GM12878 (cell line): ENCODE measurements around the gene AMDHD2. TPM values are rescaled to one million over a fixed set of nuclear protein-coding genes. Genes with fewer than 3 reads are reported as not detected.

Experiments
- ATAC-seq: fragments of 200-7000 bp; cut with Tn5 transposase; 3 replicates; pipeline ENCODE4 v1.9.1; 2020; ENCODE audit warnings: mild to moderate bottlenecking, moderate library complexity
- BruUV-seq: library from RNA; stranded (reverse); fragments of 400-500 nt; replicated peaks from 2 replicates; lab custom pipeline; 2021; lab: Mats Ljungman, UMichigan
- CTCF ChIA-PET: fragments of 300-600 bp; sonication (Branson Sonifier 250); formaldehyde crosslinking; extraction: SDS; loops from one replicate; lab custom pipeline; 2021; ENCODE audit warnings: inconsistent platforms; lab: Yijun Ruan, JAX
- POLR2A ChIA-PET: fragments of 350-600 bp; formaldehyde crosslinking; extraction: SDS; loops from one replicate; lab custom pipeline; 2021; ENCODE audit warnings: inconsistent platforms; lab: Charles Lee
- RAD21 ChIA-PET: fragments of 300-600 bp; sonication (Branson Sonifier 250); formaldehyde crosslinking; loops from one replicate; lab custom pipeline; 2023; ENCODE audit warnings: antibody characterized with exemption; ENCODE audit not compliant: unreplicated experiment; lab: Charles Lee
- SMC1A ChIA-PET: fragments of 300-600 bp; sonication (Branson Sonifier 250); formaldehyde crosslinking; loops from one replicate; lab custom pipeline; 2023; ENCODE audit not compliant: unreplicated experiment, uncharacterized antibody; lab: Charles Lee
- DNase-seq: peaks from one replicate; pipeline ENCODE4 v3.0.0-alpha.2; 2011; ENCODE audit warnings: low read depth, low spot score
- FAIRE-seq: peaks from 3 replicates; lab custom pipeline; 2011; peaks lifted over from hg19 to GRCh38; lab: Jason Lieb, UNC
- H2AFZ ChIP-seq: 2 replicates; pipeline ENCODE4 v1.6.0; 2011; ENCODE audit warnings: low read depth, low read length, control low read depth; ENCODE audit not compliant: control insufficient read depth
- H3K27ac ChIP-seq: 2 replicates; pipeline ENCODE4 v1.5.1; 2011; ENCODE audit warnings: control low read depth; ENCODE audit not compliant: control insufficient read depth, insufficient read depth
- H3K27me3 ChIP-seq, 2 experiments: replicated peaks in 1 of 2; 2 replicates each; pipeline versions ENCODE4 v1.6.0 to v1.6.1; 2011; ENCODE audit warnings: low read length in 1 of 2; ENCODE audit not compliant: control insufficient read depth in 2 of 2, insufficient read depth in 2 of 2
- H3K36me3 ChIP-seq, 2 experiments: 2 replicates each; pipeline ENCODE4 v1.5.1; 2011; ENCODE audit warnings: low read length in 1 of 2; ENCODE audit not compliant: control insufficient read depth in 2 of 2, insufficient read depth in 2 of 2
- H3K4me1 ChIP-seq: 2 replicates; pipeline ENCODE4 v1.6.1; 2011; ENCODE audit warnings: mild to moderate bottlenecking, low read length, moderate library complexity, mixed read lengths; ENCODE audit not compliant: control insufficient read depth, insufficient read depth
- H3K4me2 ChIP-seq: 2 replicates; pipeline ENCODE4 v1.6.0; 2011; ENCODE audit warnings: control low read depth; ENCODE audit not compliant: control insufficient read depth, insufficient read depth
- H3K4me3 ChIP-seq: fragments of 200-600 bp; sonication (generic); 2 replicates; pipeline ENCODE4 v1.5.1; 2016
- H3K79me2 ChIP-seq: 2 replicates; pipeline ENCODE4 v1.6.0; 2011; ENCODE audit warnings: low read length; ENCODE audit not compliant: control insufficient read depth, insufficient read depth
- H3K9ac ChIP-seq: 2 replicates; pipeline ENCODE4 v1.8.0; 2011; ENCODE audit warnings: low read length, control low read depth, mixed read lengths; ENCODE audit not compliant: control insufficient read depth, insufficient read depth
- H3K9me3 ChIP-seq: replicated peaks from 3 replicates; pipeline ENCODE4 v1.5.1; 2011; ENCODE audit warnings: mild to moderate bottlenecking, low read length; ENCODE audit not compliant: control insufficient read depth, insufficient read depth
- H4K20me1 ChIP-seq: 2 replicates; pipeline ENCODE4 v1.6.0; 2011; ENCODE audit not compliant: control insufficient read depth, insufficient read depth
- KLF5 ChIP-seq: fragments of 450-650 bp; IDR thresholded peaks from 2 replicates; pipeline ENCODE4 v1.6.1; 2014; ENCODE audit warnings: mild to moderate bottlenecking; ENCODE audit not compliant: partially characterized antibody
- NR2C1 ChIP-seq: fragments of 450-650 bp; IDR thresholded peaks from 2 replicates; pipeline ENCODE4 v1.6.1; 2017; ENCODE audit warnings: antibody characterized with exemption, mild to moderate bottlenecking, moderate library complexity
- SMC3 ChIP-seq: IDR thresholded peaks from 2 replicates; pipeline ENCODE4 v1.6.1; 2011; ENCODE audit warnings: low read length, improper control_type of control experiment, borderline replicate concordance
- SUPT20H ChIP-seq: IDR thresholded peaks from 2 replicates; pipeline ENCODE4 v1.6.1; 2011; ENCODE audit warnings: low read depth, mild to moderate bottlenecking, low read length, moderate library complexity, borderline replicate concordance; ENCODE audit not compliant: control insufficient read depth
- WGBS: methylation state at CpG from one replicate; pipeline ENCODE4 v1.1.6; 2016; ENCODE audit warnings: low lambda C conversion rate; ENCODE audit not compliant: insufficient replicate concordance, insufficient coverage; ENCODE audit errors: missing lambda C conversion rate; 5-methylcytosine and 5-hydroxymethylcytosine counted together
- in situ Hi-C: fragments of 300-500 bp; cut with MboI; formaldehyde crosslinking; loops from 9 replicates; pipeline ENCODE4 v1.14.3; 2018; ENCODE audit warnings: mixed read lengths
- intact Hi-C: fragments of 100-400 bp; cut with micrococcal nuclease; formaldehyde crosslinking; loops from one replicate; pipeline ENCODE4 v1.14.2; 2022; ENCODE audit not compliant: unreplicated experiment
- polyA plus RNA-seq, 11 experiments: library from polyadenylated mRNA; depleted of rRNA in 4 of 11; unstranded in 6 of 11; stranded (reverse) in 5 of 11; fragments of >200 nt; fragmentation: Nextera tagmentation in 4 of 11; fragmentation: Illumina TruSeq in 1 of 11; extraction: Ambion mirVana in 4 of 11; extraction: Trizol in 1 of 11; gene quantifications; 1 replicate in 1 of 11; 2 replicates in 10 of 11; pipeline versions ENCODE4 v1.2.1 to v1.2.3, GENCODE V29; 2011 to 2016; ENCODE audit warnings: inconsistent platforms in 2 of 11, missing spikeins in 2 of 11, low read depth in 1 of 11
- total RNA-seq, 4 experiments: library from RNA; depleted of rRNA in 3 of 4; stranded (reverse); fragments of >200 nt in 3 of 4; fragmentation: Illumina TruSeq in 1 of 4; extraction: Trizol in 1 of 4; gene quantifications; 2 replicates each; pipeline versions ENCODE4 v1.2.1 to v1.2.3, GENCODE V29; 2013 to 2021
- TF ChIP-seq, protein P1 (sequence below): fragments of 450-650 bp; IDR thresholded peaks from 2 replicates; pipeline ENCODE4 v1.6.1; 2016; ENCODE audit warnings: mild to moderate bottlenecking
- TF ChIP-seq, protein P2 (sequence below): fragments of 150-350 bp; IDR thresholded peaks from 2 replicates; pipeline ENCODE4 v1.6.1; 2016; ENCODE audit warnings: low read depth, low read length
- TF ChIP-seq, protein P3 (sequence below): IDR thresholded peaks from 2 replicates; pipeline ENCODE4 v1.6.1; 2011; ENCODE audit warnings: borderline replicate concordance, low read depth, mild to moderate bottlenecking, moderate library complexity, mixed read lengths, low read length; ENCODE audit not compliant: insufficient read depth; ENCODE audit errors: extremely low read length

AMDHD2 gene
- total and polyA plus RNA-seq, 10 of the 15 experiments (the other 5 are each of a cell fraction or from before 2014, with no cell fraction given) = 0.60 to 41.8 (median 24.3) TPM; not detected in 1

DNA sequence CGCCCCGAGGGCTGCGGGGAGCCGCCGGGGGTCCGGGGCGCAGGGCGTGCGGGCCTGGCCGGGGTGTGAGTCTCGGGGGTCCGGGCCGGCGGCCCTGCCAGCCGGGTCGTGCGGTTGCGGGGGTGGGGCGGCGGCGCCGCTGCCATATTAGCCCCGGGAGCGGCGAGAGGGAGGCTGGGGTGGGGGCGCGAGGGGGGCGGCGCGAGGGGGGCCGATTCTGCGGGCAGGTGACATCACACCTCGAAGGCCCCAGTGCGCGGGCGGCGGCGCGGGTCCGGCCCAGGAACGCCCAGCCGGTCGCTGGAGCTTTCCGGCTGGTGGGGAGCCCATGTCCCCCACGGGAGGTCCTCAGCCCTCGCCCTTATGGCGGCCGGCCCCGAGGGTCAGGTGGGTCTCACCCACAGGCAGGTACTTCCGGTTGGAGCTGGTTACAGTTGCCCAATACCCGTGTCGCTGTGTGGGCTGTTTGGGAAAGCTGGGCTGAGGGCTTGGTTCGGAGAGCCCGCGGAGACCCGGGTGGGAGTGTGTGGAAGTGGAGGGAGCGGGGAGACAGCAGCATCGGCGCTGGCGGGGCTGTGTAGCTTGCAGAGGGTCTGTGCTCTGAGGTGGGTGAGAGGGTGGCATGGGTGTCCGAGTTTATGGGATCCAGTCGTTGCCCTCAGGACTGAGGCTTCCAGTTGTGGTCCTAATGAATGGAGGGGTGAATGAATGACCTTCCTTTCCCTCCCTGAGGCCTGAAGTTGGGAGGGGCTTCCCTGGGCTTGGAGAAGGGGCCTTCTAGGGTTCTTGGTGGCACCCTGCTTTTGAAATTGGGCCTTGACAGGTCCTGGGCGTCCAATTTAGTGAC is 5.6 kb upstream of the AMDHD2 start:
- Histone ChIP-seq H3K79me2 (peaks cover 56% of the 10 kb centered on the region), H3K9me3 (no peaks in the 10 kb centered on the region), H3K9ac (peak overlapping the region; percentile 93), H3K4me3 (peak overlapping the region; percentile 75), H3K27me3 (no peaks in the 10 kb centered on the region), H3K36me3 (peaks cover 6 to 13% of the 10 kb centered on the region in 2 experiments; a peak in 3 of 4 replicates), H2AFZ (no peak overlapping the region), H4K20me1 (peaks cover 6% of the 10 kb centered on the region; the same call in 1 of the 2 replicates), H3K4me2 (peak overlapping the region; percentile 64), H3K27ac (peak overlapping the region; percentile 84)
- under 1% methylated on average over 26 of the region's 63 CpGs for WGBS
- TSS peak; percentile 65 for BruUV-seq
- ATAC-seq (peak; percentile 9), DNase-seq (no peak)
- RAD21 ChIA-PET = interaction anchor here (0.6 kb wide), 1 partner anchor 46 kb away, joined by 3 read pairs; no protein-coding TSS in a partner anchor
- POLR2A ChIA-PET = interaction anchor here (0.5 to 2.4 kb wide), 6 partner anchors 7 to 359 kb away, joined by 3 to 8 read pairs (median 4); partner anchors contain the start of genes CCNF, PDPK1 and TRAF7
- intact Hi-C loops = no loop called here
- in situ Hi-C loops = no loop called here
- TF ChIP-seq, protein P1, sequence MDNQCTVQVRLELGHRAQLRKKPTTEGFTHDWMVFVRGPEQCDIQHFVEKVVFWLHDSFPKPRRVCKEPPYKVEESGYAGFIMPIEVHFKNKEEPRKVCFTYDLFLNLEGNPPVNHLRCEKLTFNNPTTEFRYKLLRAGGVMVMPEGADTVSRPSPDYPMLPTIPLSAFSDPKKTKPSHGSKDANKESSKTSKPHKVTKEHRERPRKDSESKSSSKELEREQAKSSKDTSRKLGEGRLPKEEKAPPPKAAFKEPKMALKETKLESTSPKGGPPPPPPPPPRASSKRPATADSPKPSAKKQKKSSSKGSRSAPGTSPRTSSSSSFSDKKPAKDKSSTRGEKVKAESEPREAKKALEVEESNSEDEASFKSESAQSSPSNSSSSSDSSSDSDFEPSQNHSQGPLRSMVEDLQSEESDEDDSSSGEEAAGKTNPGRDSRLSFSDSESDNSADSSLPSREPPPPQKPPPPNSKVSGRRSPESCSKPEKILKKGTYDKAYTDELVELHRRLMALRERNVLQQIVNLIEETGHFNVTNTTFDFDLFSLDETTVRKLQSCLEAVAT = 0 out of 2 replicates have a peak, but pooled peaks have one; percentile 39
- TF ChIP-seq, protein P2, sequence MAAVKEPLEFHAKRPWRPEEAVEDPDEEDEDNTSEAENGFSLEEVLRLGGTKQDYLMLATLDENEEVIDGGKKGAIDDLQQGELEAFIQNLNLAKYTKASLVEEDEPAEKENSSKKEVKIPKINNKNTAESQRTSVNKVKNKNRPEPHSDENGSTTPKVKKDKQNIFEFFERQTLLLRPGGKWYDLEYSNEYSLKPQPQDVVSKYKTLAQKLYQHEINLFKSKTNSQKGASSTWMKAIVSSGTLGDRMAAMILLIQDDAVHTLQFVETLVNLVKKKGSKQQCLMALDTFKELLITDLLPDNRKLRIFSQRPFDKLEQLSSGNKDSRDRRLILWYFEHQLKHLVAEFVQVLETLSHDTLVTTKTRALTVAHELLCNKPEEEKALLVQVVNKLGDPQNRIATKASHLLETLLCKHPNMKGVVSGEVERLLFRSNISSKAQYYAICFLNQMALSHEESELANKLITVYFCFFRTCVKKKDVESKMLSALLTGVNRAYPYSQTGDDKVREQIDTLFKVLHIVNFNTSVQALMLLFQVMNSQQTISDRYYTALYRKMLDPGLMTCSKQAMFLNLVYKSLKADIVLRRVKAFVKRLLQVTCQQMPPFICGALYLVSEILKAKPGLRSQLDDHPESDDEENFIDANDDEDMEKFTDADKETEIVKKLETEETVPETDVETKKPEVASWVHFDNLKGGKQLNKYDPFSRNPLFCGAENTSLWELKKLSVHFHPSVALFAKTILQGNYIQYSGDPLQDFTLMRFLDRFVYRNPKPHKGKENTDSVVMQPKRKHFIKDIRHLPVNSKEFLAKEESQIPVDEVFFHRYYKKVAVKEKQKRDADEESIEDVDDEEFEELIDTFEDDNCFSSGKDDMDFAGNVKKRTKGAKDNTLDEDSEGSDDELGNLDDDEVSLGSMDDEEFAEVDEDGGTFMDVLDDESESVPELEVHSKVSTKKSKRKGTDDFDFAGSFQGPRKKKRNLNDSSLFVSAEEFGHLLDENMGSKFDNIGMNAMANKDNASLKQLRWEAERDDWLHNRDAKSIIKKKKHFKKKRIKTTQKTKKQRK = no peak
- TF ChIP-seq NR2C1 = no peak
- no peak for TF ChIP-seq KLF5
- no peak for TF ChIP-seq SMC3
- TF ChIP-seq, protein P3, sequence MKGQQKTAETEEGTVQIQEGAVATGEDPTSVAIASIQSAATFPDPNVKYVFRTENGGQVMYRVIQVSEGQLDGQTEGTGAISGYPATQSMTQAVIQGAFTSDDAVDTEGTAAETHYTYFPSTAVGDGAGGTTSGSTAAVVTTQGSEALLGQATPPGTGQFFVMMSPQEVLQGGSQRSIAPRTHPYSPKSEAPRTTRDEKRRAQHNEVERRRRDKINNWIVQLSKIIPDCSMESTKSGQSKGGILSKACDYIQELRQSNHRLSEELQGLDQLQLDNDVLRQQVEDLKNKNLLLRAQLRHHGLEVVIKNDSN = peak; percentile 33
- TF ChIP-seq SUPT20H = no peak
- TF ChIP-seq, all 136 proteins: peak for 2
- ChIA-PET CTCF (no interaction called here), SMC1A (no interaction called here)
- no peak for FAIRE-seq
- peaks cover 24% of the 10 kb centered on the region for H3K4me1 ChIP-seq
